Tibial nerve (tissue), 3 donors: ENCODE measurements around the gene AGO3.

ENCODE experiments used
- POLR2A ChIP-seq, 2 donors: fragments of 450-650 bp; IDR thresholded peaks; one replicate each; pipeline ENCODE4 v1.6.1; 2017; ENCODE audit warnings: antibody characterized with exemption in 2 of 2, mild to moderate bottlenecking in 2 of 2, moderate library complexity in 2 of 2
- TF ChIP-seq, protein P1 (sequence below), 5 experiments: fragments of 200-600 bp in 3 of 5; fragments of 450-650 bp in 2 of 5; sonication (generic) in 3 of 5; IDR thresholded peaks; one replicate each; pipeline ENCODE4 v1.5.1; 2016 to 2019; ENCODE audit warnings: antibody characterized with exemption in 5 of 5, mild to moderate bottlenecking in 3 of 5, moderate library complexity in 2 of 5

DNA sequence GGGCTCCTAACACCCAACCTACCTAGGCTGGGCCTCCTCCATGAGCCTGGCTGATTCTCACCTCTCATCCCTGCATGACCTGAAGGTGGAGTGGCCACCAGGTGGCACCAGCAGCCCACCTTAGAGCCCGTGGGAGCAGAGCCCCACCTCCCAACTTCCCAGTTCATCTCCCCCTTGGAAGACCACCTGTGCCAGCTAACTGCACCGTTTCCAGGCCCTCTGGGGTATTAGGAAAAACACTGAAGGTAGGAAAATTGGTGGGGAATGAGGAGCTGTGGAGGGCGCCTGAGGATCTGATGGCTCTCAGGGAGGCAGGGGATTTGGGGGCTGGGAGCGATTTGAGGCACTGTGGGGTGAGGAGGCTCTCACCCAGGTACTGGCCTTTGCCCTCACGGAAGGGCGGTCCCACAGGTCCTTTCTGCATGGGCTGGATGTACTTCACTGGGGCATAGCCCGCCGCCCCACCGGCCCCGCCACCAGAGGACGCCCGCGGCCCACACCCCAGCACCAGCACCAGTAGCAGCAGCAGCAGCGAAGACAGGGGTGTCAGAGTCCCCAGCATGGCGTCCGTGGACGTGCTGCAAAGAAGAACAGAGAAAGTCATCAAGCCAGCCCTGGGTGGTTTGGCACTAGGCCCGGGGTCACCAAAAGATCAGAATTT, 168.9 kb downstream of the AGO3 start:
- TF ChIP-seq POLR2A (IDR thresholded peaks at IDR 0.05): no peak
- TF ChIP-seq, protein P1, sequence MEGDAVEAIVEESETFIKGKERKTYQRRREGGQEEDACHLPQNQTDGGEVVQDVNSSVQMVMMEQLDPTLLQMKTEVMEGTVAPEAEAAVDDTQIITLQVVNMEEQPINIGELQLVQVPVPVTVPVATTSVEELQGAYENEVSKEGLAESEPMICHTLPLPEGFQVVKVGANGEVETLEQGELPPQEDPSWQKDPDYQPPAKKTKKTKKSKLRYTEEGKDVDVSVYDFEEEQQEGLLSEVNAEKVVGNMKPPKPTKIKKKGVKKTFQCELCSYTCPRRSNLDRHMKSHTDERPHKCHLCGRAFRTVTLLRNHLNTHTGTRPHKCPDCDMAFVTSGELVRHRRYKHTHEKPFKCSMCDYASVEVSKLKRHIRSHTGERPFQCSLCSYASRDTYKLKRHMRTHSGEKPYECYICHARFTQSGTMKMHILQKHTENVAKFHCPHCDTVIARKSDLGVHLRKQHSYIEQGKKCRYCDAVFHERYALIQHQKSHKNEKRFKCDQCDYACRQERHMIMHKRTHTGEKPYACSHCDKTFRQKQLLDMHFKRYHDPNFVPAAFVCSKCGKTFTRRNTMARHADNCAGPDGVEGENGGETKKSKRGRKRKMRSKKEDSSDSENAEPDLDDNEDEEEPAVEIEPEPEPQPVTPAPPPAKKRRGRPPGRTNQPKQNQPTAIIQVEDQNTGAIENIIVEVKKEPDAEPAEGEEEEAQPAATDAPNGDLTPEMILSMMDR (IDR thresholded peaks at IDR 0.05): peak; percentile 60 to 97 (median 75)
